Peyer's patch (tissue), 4 donors: ENCODE results near the gene CDC25C. TPM values are rescaled to one million over a fixed set of nuclear protein-coding genes. Genes with fewer than 3 reads are reported as not detected.

Experiments
- DNase-seq, 3 donors: peaks; one replicate each; pipeline ENCODE4 v3.0.0-alpha.2; 2017 to 2019
- H3K27ac ChIP-seq, 4 donors: fragments of 200-600 bp; sonication (generic); one replicate each; pipeline ENCODE4 v1.5.1; 2016 to 2019
- H3K27me3 ChIP-seq, 2 donors: fragments of 200-600 bp; sonication (generic); one replicate each; pipeline ENCODE4 v1.5.1; 2019
- H3K36me3 ChIP-seq, 3 donors: fragments of 200-600 bp; sonication (generic); one replicate each; pipeline ENCODE4 v1.5.1; 2016 to 2019
- H3K4me1 ChIP-seq, 4 donors: fragments of 200-600 bp; sonication (generic); one replicate each; pipeline ENCODE4 v1.5.1; 2016 to 2019
- H3K4me3 ChIP-seq, 4 donors: fragments of 200-600 bp; sonication (generic); 1 replicate in 3 of 4; 2 replicates in 1 of 4; pipeline ENCODE4 v1.5.1; 2016 to 2019; ENCODE audit warnings: mild to moderate bottlenecking in 1 of 4
- H3K9me3 ChIP-seq, 4 donors: fragments of 200-600 bp; sonication (generic); one replicate each; pipeline ENCODE4 v1.5.1; 2016 to 2019; ENCODE audit warnings: mild to moderate bottlenecking in 1 of 4
- CTCF ChIP-seq, 6 experiments: fragments of 450-650 bp in 4 of 6; fragments of 200-600 bp in 2 of 6; sonication (generic) in 1 of 6; IDR thresholded peaks; one replicate each; pipeline ENCODE4 v1.5.1; 2017 to 2019; ENCODE audit warnings: antibody characterized with exemption in 6 of 6, mild to moderate bottlenecking in 3 of 6, moderate library complexity in 1 of 6
- POLR2A ChIP-seq, 2 donors: fragments of 450-650 bp; IDR thresholded peaks; one replicate each; pipeline ENCODE4 v1.5.1; 2017; ENCODE audit warnings: antibody characterized with exemption in 2 of 2, mild to moderate bottlenecking in 2 of 2, moderate library complexity in 2 of 2
- total RNA-seq, 4 donors: library from RNA; depleted of rRNA; stranded (reverse); fragments of >200 nt; gene quantifications; one replicate each; pipeline ENCODE4 v1.1.0, GENCODE V29; 2016

CDC25C gene
- total RNA-seq, 4 donors from 2014 or later: 0.88 to 4.1 (median 0.94) TPM

GRCh38 chr5:138246334-138246733 is 85.3 kb downstream of the CDC25C start:
- H3K27me3 ChIP-seq: peaks cover 0 to 9% of the 10 kb centered on the region in 2 donors
- no peak overlapping the region for H3K27ac ChIP-seq
- peaks cover 0 to 9% (median 0%) of the 10 kb centered on the region in 4 donors for H3K4me1 ChIP-seq
- no peaks in the 10 kb centered on the region for H3K36me3 ChIP-seq
- TF ChIP-seq CTCF (IDR thresholded peaks at IDR 0.05) (no peak), POLR2A (IDR thresholded peaks at IDR 0.05) (no peak)
- DNase-seq: no peak
- H3K4me3 ChIP-seq: no peak overlapping the region
- no peaks in the 10 kb centered on the region for H3K9me3 ChIP-seq

- no peak for TF ChIP-seq CTCF (IDR thresholded peaks at IDR 0.05)
- TF ChIP-seq POLR2A (IDR thresholded peaks at IDR 0.05): no peak
- no peaks in the 10 kb centered on the region for H3K9me3 ChIP-seq
- no peak overlapping the region for H3K4me3 ChIP-seq
- H3K27ac ChIP-seq: no peak overlapping the region
- peaks cover 0 to 9% (median 0%) of the 10 kb centered on the region in 4 donors for H3K4me1 ChIP-seq
- peaks cover 0 to 9% of the 10 kb centered on the region in 2 donors for H3K27me3 ChIP-seq
- no peaks in the 10 kb centered on the region for H3K36me3 ChIP-seq
- DNase-seq: no peak
Measured at GRCh38 chr5:138245717-138246116, 85.9 kb downstream of the CDC25C start.

- TF ChIP-seq CTCF (IDR thresholded peaks at IDR 0.05): no peak
- no peak for TF ChIP-seq POLR2A (IDR thresholded peaks at IDR 0.05)
- Histone ChIP-seq H3K36me3 (no peaks in the 10 kb centered on the region), H3K27ac (no peak overlapping the region), H3K4me3 (no peak overlapping the region), H3K27me3 (peaks cover 0 to 9% of the 10 kb centered on the region in 2 donors), H3K4me1 (peaks cover 0 to 9% (median 0%) of the 10 kb centered on the region in 4 donors), H3K9me3 (no peaks in the 10 kb centered on the region)
- no peak for DNase-seq
Measured at GRCh38 chr5:138243794-138244193, 87.8 kb downstream of the CDC25C start.

- Histone ChIP-seq H3K36me3 (no peaks in the 10 kb centered on the region), H3K27me3 (peaks cover 0 to 9% of the 10 kb centered on the region in 2 donors), H3K9me3 (no peaks in the 10 kb centered on the region), H3K4me1 (peaks cover 0 to 9% (median 0%) of the 10 kb centered on the region in 4 donors), H3K4me3 (peak overlapping the region; percentile 9 to 49 (median 34)), H3K27ac (peak overlapping the region in 1 of 4 donors; percentile 4)
- TF ChIP-seq CTCF (IDR thresholded peaks at IDR 0.05) (no peak), POLR2A (IDR thresholded peaks at IDR 0.05) (no peak)
- DNase-seq: no peak
Measured at GRCh38 chr5:138241688-138242571, 89.7 kb downstream of the CDC25C start.

GRCh38 chr5:138240650-138241385 is 90.8 kb downstream of the CDC25C start:
- TF ChIP-seq POLR2A (IDR thresholded peaks at IDR 0.05): no peak

GRCh38 chr5:138238034-138238433 is 93.6 kb downstream of the CDC25C start:
- Histone ChIP-seq H3K4me3 (no peak overlapping the region), H3K36me3 (no peaks in the 10 kb centered on the region), H3K4me1 (peaks cover 0 to 9% (median 0%) of the 10 kb centered on the region in 4 donors), H3K9me3 (no peaks in the 10 kb centered on the region), H3K27me3 (peaks cover 0 to 9% of the 10 kb centered on the region in 2 donors), H3K27ac (no peak overlapping the region)
- no peak for TF ChIP-seq CTCF (IDR thresholded peaks at IDR 0.05)
- TF ChIP-seq POLR2A (IDR thresholded peaks at IDR 0.05): no peak
- no peak for DNase-seq

More at GRCh38 chr5:138240650-138241385, 90.8 kb downstream of the CDC25C start:
- no peak overlapping the region for H3K27ac ChIP-seq
- no peaks in the 10 kb centered on the region for H3K36me3 ChIP-seq
- no peaks in the 10 kb centered on the region for H3K9me3 ChIP-seq
- peaks cover 0 to 9% (median 0%) of the 10 kb centered on the region in 4 donors for H3K4me1 ChIP-seq
- H3K27me3 ChIP-seq: peaks cover 0 to 9% of the 10 kb centered on the region in 2 donors
- no peak overlapping the region for H3K4me3 ChIP-seq
- no peak for DNase-seq
